VCaP (cell line): ENCODE measurements around the gene STUM.

ENCODE experiments used
- H3K27ac ChIP-seq: fragments of 450-650 bp; 2 replicates; pipeline ENCODE4 v1.5.1; 2017
- CTCF ChIP-seq: fragments of 450-650 bp; conservative IDR thresholded peaks from 2 replicates; pipeline ENCODE4 v1.5.1; 2017; ENCODE audit warnings: mild to moderate bottlenecking, moderate library complexity

STUM gene

GRCh38 chr1:226586650-226587422 is 38.3 kb downstream of the STUM start:
- H3K27ac ChIP-seq: no peak overlapping the region
- TF ChIP-seq CTCF: no peak

- TF ChIP-seq CTCF: no peak
- H3K27ac ChIP-seq: no peak overlapping the region
These were observed 39.9 kb downstream of the STUM start for GRCh38 chr1:226588484-226588883.

- TF ChIP-seq CTCF: no peak
- no peak overlapping the region for H3K27ac ChIP-seq
These were observed 40.6 kb downstream of the STUM start for GRCh38 chr1:226589008-226589733.

GRCh38 chr1:226590614-226591013 is 42.0 kb downstream of the STUM start:
- no peak for TF ChIP-seq CTCF
- no peak overlapping the region for H3K27ac ChIP-seq

- no peak overlapping the region for H3K27ac ChIP-seq
- no peak for TF ChIP-seq CTCF
These were observed 45.0 kb downstream of the STUM start for GRCh38 chr1:226593541-226593940.

- no peak overlapping the region for H3K27ac ChIP-seq
- no peak for TF ChIP-seq CTCF
These were observed 48.1 kb downstream of the STUM start for GRCh38 chr1:226596531-226597165.
